Stomach (tissue), 4 donors: ENCODE results near the gene NRTN.

ENCODE experiments used
- CTCF ChIP-seq, 7 experiments: fragments of 450-650 bp in 4 of 7; fragments of 200-600 bp in 3 of 7; sonication (generic) in 3 of 7; IDR thresholded peaks; one replicate each; pipeline ENCODE4 v1.5.1; 2016 to 2019; ENCODE audit warnings: antibody characterized with exemption in 7 of 7, control low read depth in 2 of 7, mild to moderate bottlenecking in 1 of 7
- POLR2A ChIP-seq, 4 donors: fragments of 450-650 bp; IDR thresholded peaks; one replicate each; pipeline ENCODE4 v1.6.1; 2016; ENCODE audit warnings: antibody characterized with exemption in 4 of 4, control low read depth in 2 of 4, mild to moderate bottlenecking in 1 of 4, moderate library complexity in 1 of 4
- POLR2AphosphoS5 ChIP-seq, 3 donors: sonication (generic); formaldehyde crosslinking; IDR thresholded peaks; one replicate each; pipeline ENCODE4 v1.6.1; 2016; ENCODE audit warnings: antibody characterized with exemption in 3 of 3

GRCh38 chr19:5803441-5803751 lies 1.5 kb upstream of the NRTN start:
- TF ChIP-seq CTCF (IDR thresholded peaks at IDR 0.05) (no peak), POLR2A (IDR thresholded peaks at IDR 0.05) (no peak), POLR2AphosphoS5 (IDR thresholded peaks at IDR 0.05) (no peak)
